Limb (tissue), 2 donors: ENCODE measurements around the gene LTBP2.
"Not testable (repeated sequence)": the region's sequence is repeated elsewhere in the genome, so short reads cannot be mapped to it uniquely, and the experiment has no call there.

Experiments used
- DNase-seq, 2 donors: peaks; one replicate each; pipeline ENCODE4 v3.0.0-alpha.2; 2016; ENCODE audit errors: extremely low spot score in 2 of 2

The LTBP2 gene

DNA sequence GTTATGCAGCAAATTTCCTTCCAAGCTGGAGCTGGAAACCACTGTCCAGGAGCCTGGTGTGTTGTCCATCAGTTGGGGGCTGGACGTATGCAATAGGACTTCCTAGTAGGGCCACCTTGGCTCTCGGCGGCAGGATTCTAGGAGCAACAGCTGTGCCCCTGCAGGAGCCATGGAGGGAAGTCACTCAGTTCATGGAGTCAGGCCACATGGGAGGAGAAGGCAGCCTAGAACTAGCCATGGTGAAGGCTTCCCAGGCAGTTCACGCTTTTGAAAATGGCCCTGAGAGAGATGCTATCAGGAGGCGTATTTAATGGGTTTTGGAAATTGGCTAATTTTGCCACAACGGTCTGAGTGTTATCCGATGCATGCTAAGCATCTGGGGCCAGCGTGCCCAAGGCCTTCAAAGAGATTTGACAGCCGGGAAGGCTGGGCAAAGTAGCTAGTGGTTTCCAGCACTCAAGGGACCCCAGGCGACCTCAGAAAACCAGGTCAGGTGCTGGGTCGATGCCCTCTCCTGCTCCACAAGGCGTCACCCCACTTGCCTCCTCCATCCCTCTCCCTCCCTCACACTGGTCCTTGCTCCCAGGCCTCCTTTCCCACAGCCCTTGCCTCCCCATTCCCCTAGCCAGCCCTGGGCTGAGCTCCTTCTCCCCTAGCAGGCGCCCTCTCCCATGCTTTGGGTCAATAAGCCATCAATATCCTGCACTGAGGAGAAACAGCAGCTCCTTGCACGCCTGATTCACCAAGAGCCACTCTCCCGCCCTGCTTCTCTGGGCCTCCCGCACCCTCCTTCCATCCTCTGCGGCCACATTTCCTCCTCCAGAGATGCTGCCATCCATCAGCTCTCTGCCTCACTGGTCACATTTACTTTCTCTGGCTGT, 155.1 kb downstream of the LTBP2 start:
- DNase-seq = no peak

DNA sequence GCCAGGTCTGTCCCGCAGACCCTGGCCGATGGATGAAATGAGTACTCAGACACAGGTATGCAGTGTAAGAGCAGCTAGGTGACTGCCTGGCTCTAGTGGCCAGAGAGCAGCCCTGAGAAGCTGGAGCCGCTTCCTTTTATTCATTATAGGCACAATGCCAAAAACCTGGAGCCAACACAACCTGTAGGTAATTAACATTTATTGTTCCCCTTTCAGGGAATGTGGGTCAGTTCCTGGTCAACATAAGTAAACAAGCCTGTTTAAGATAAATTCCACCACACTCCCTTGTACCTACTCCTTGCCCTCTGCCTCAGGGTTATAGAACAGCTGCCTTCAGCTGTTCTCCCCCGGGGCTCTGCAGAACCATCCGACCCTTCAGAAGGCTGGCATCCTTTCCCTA, 157.6 kb downstream of the LTBP2 start:
- DNase-seq = not testable (repeated sequence)
